GM23338 (cell line): ENCODE data around the gene ARHGAP9. TPM values are rescaled to one million over a fixed set of nuclear protein-coding genes. Genes with fewer than 3 reads are reported as not detected.
"Not testable (repeated sequence)": the region's sequence is repeated elsewhere in the genome, so short reads cannot be mapped to it uniquely, and the experiment has no call there.

ENCODE experiments used
- ATAC-seq: fragments of 200-7000 bp; cut with Tn5 transposase; 3 replicates; pipeline ENCODE4 v1.9.1; 2020
- DNase-seq: peaks from one replicate; pipeline ENCODE4 v3.0.0-alpha.2; 2015; ENCODE audit warnings: low spot score
- H2AFZ ChIP-seq: fragments of 200-600 bp; sonication (generic); 2 replicates; pipeline ENCODE4 v1.8.0; 2016; ENCODE audit warnings: antibody characterized with exemption, mild to moderate bottlenecking, moderate library complexity
- H3F3A ChIP-seq: fragments of 200-600 bp; sonication (generic); replicated peaks from 2 replicates; pipeline ENCODE4 v1.8.0; 2017; ENCODE audit warnings: antibody characterized with exemption, mixed run types, low read depth
- H3K27ac ChIP-seq: fragments of 200-600 bp; sonication (generic); 2 replicates; pipeline ENCODE4 v1.6.1; 2016; ENCODE audit warnings: low read depth
- H3K27me3 ChIP-seq: fragments of 200-600 bp; sonication (generic); 2 replicates; pipeline ENCODE4 v1.8.0; 2016; ENCODE audit warnings: mild to moderate bottlenecking, mixed run types, moderate library complexity; ENCODE audit not compliant: insufficient read depth
- H3K36me3 ChIP-seq: fragments of 200-600 bp; sonication (generic); 2 replicates; pipeline ENCODE4 v1.8.0; 2016; ENCODE audit warnings: mild to moderate bottlenecking; ENCODE audit not compliant: insufficient read depth
- H3K4me1 ChIP-seq: fragments of 200-600 bp; sonication (generic); 2 replicates; pipeline ENCODE4 v1.8.0; 2016; ENCODE audit warnings: mild to moderate bottlenecking, moderate library complexity; ENCODE audit not compliant: insufficient read depth
- H3K4me2 ChIP-seq: fragments of 200-600 bp; sonication (generic); 2 replicates; pipeline ENCODE4 v1.7.1; 2017; ENCODE audit warnings: mixed run types
- H3K4me3 ChIP-seq: fragments of 200-600 bp; sonication (generic); 2 replicates; pipeline ENCODE4 v1.6.1; 2016; ENCODE audit warnings: mixed run types
- H3K79me2 ChIP-seq: fragments of 200-600 bp; sonication (generic); replicated peaks from 2 replicates; pipeline ENCODE4 v1.8.0; 2017; ENCODE audit warnings: mild to moderate bottlenecking; ENCODE audit not compliant: insufficient read depth
- H3K9me2 ChIP-seq: fragments of 200-600 bp; sonication (generic); 2 replicates; pipeline ENCODE4 v1.8.0; 2017; ENCODE audit not compliant: insufficient read depth
- H4K20me1 ChIP-seq: fragments of 200-600 bp; sonication (generic); replicated peaks from 2 replicates; pipeline ENCODE4 v1.8.0; 2017; ENCODE audit warnings: mild to moderate bottlenecking; ENCODE audit not compliant: insufficient read depth
- H3K27ac Mint-ChIP-seq: 2 replicates; pipeline ENCODE4 v1.8.0; 2020; ENCODE audit warnings: inconsistent platforms, mild to moderate bottlenecking, moderate library complexity, mixed read lengths
- H3K27me3 Mint-ChIP-seq: 3 replicates; pipeline ENCODE4 v1.8.0; 2022; ENCODE audit warnings: low read depth, mild to moderate bottlenecking, moderate library complexity, mixed read lengths, inconsistent platforms; ENCODE audit not compliant: insufficient read depth, poor library complexity
- H3K36me3 Mint-ChIP-seq: 3 replicates; pipeline ENCODE4 v1.8.0; 2021; ENCODE audit warnings: low read depth, mild to moderate bottlenecking, inconsistent platforms, moderate library complexity, mixed read lengths
- H3K4me1 Mint-ChIP-seq: 3 replicates; pipeline ENCODE4 v1.8.0; 2020; ENCODE audit warnings: mild to moderate bottlenecking, inconsistent platforms, mixed read lengths
- H3K4me3 Mint-ChIP-seq: 3 replicates; pipeline ENCODE4 v1.8.0; 2021; ENCODE audit warnings: moderate library complexity, mild to moderate bottlenecking, inconsistent platforms, mixed read lengths
- H3K9me3 Mint-ChIP-seq: 3 replicates; pipeline ENCODE4 v1.8.0; 2020; ENCODE audit warnings: moderate library complexity, mild to moderate bottlenecking, inconsistent platforms, mixed read lengths
- CREB1 ChIP-seq: fragments of 250-450 bp; sonication (Bioruptor Pico); IDR thresholded peaks from 2 replicates; pipeline ENCODE4 v1.5.0; 2020; ENCODE audit warnings: low read depth, mild to moderate bottlenecking, moderate library complexity
- CTCF ChIP-seq, 2 experiments: fragments of 200-600 bp in 1 of 2; sonication (generic) in 1 of 2; conservative IDR thresholded peaks; 2 replicates each; pipeline versions ENCODE4 v1.5.1 to v1.6.1; 2016 to 2017; ENCODE audit warnings: antibody characterized with exemption in 2 of 2, low read depth in 2 of 2, mild to moderate bottlenecking in 2 of 2, moderate library complexity in 1 of 2
- ETS1 ChIP-seq: IDR thresholded peaks from 2 replicates; pipeline ENCODE4 v1.6.1; 2016; ENCODE audit warnings: antibody characterized with exemption
- EZH2 ChIP-seq: fragments of 200-600 bp; sonication (generic); IDR thresholded peaks from one replicate; pipeline ENCODE4 v1.8.0; 2017; ENCODE audit warnings: antibody characterized with exemption, mild to moderate bottlenecking, low read depth; ENCODE audit not compliant: unreplicated experiment
- EZH2phosphoT487 ChIP-seq: fragments of 200-600 bp; sonication (generic); IDR thresholded peaks from one replicate; pipeline ENCODE4 v1.8.1; 2018; ENCODE audit warnings: antibody characterized with exemption; ENCODE audit not compliant: unreplicated experiment
- NANOG ChIP-seq: IDR thresholded peaks from 2 replicates; pipeline ENCODE4 v1.6.1; 2016; ENCODE audit warnings: antibody characterized with exemption, borderline replicate concordance
- POLR2AphosphoS5 ChIP-seq: IDR thresholded peaks from 2 replicates; pipeline ENCODE4 v1.6.1; 2016; ENCODE audit warnings: antibody characterized with exemption, low read depth
- STAT1 ChIP-seq: IDR thresholded peaks from one replicate; pipeline ENCODE4 v1.6.1; 2016; ENCODE audit warnings: antibody characterized with exemption; ENCODE audit not compliant: unreplicated experiment
- ZNF331 ChIP-seq: fragments of 250-450 bp; sonication (Bioruptor Pico); IDR thresholded peaks from 2 replicates; pipeline ENCODE4 v1.5.0; 2020; ENCODE audit warnings: low read depth, mild to moderate bottlenecking, moderate library complexity
- polyA plus RNA-seq: library from polyadenylated mRNA; unstranded; fragments of >200 nt; fragmentation: Nextera tagmentation; extraction: Ambion mirVana; gene quantifications from 2 replicates; pipeline ENCODE4 v1.2.1, GENCODE V29; 2016
- total RNA-seq: library from RNA; depleted of rRNA; stranded (reverse); fragments of >200 nt; shearing (Covaris generic); gene quantifications from 2 replicates; pipeline ENCODE4 v1.2.3, GENCODE V29; 2014

The ARHGAP9 gene
- total and polyA plus RNA-seq, 2 experiments from 2014 or later: 4.5 to 7.1 TPM

- TF ChIP-seq EZH2: no peak
- TF ChIP-seq CREB1 (CRISPR knock-in tag): no peak
- no peak for TF ChIP-seq EZH2phosphoT487
- TF ChIP-seq ETS1: no peak
- no peak for TF ChIP-seq POLR2AphosphoS5
- no peak for TF ChIP-seq ZNF331 (CRISPR knock-in tag)
- TF ChIP-seq STAT1: no peak
- TF ChIP-seq CTCF (conservative IDR thresholded peaks at IDR 0.05; ENCODE audit: low read depth in 2 of 2): no peak
- TF ChIP-seq NANOG: no peak
Observed at GRCh38 chr12:57514720-57515407, 35.2 kb upstream of the ARHGAP9 start (continued).

GRCh38 chr12:57514246-57514645 lies 34.6 kb upstream of the ARHGAP9 start:
- not testable (repeated sequence) for H3K4me2 ChIP-seq, H3K27me3 ChIP-seq, DNase-seq, H3K4me3 ChIP-seq, H3K9me3 Mint-ChIP-seq, H3K9me2 ChIP-seq, H3K4me3 Mint-ChIP-seq, H3K27ac Mint-ChIP-seq, H3K27ac ChIP-seq, ATAC-seq, H2AFZ ChIP-seq
- Histone ChIP-seq H3K4me1 (peaks cover 14% of the 10 kb centered on the region), H3K36me3 (peaks cover 83% of the 10 kb centered on the region), H3K79me2 (peaks cover 39% of the 10 kb centered on the region), H4K20me1 (peaks cover 49% of the 10 kb centered on the region), H3F3A (peaks cover 71% of the 10 kb centered on the region)
- Mint-ChIP-seq H3K36me3 (peaks cover 95% of the 10 kb centered on the region), H3K4me1 (peaks cover 19% of the 10 kb centered on the region), H3K27me3 (peaks cover 14% of the 10 kb centered on the region)

GRCh38 chr12:57513677-57514076 lies 34.0 kb upstream of the ARHGAP9 start:
- not testable (repeated sequence) for H3K4me3 Mint-ChIP-seq, H3K27ac Mint-ChIP-seq, H3K4me3 ChIP-seq, ATAC-seq, H3K27me3 ChIP-seq, DNase-seq, H2AFZ ChIP-seq, H3K4me1 ChIP-seq, H3K9me2 ChIP-seq, H3K4me2 ChIP-seq, H3K27ac ChIP-seq, H3K9me3 Mint-ChIP-seq
- Histone ChIP-seq H3K36me3 (peaks cover 89% of the 10 kb centered on the region), H3F3A (peaks cover 66% of the 10 kb centered on the region), H4K20me1 (peaks cover 45% of the 10 kb centered on the region), H3K79me2 (peaks cover 34% of the 10 kb centered on the region)
- H3K27me3 Mint-ChIP-seq: peaks cover 14% of the 10 kb centered on the region
- H3K4me1 Mint-ChIP-seq: peaks cover 14% of the 10 kb centered on the region
- peaks cover 95% of the 10 kb centered on the region for H3K36me3 Mint-ChIP-seq
